ENCODE results near the gene ADARB2.

The ADARB2 gene

GRCh38 chr10:1213252-1214070 is 523.9 kb downstream of the ADARB2 start:
- no peak for TF ChIP-seq CTCF (conservative IDR thresholded peaks at IDR 0.05; ENCODE audit: low read depth)
- no peak overlapping the region for H3K27ac ChIP-seq
- ChIA-PET CTCF (no interaction called here), POLR2A (ENCODE audit: low non-redundant PET) (no interaction called here)
- DNase-seq (ENCODE audit: low spot score) = no peak

GRCh38 chr10:1212571-1213141 is 524.7 kb downstream of the ADARB2 start:
- no peak overlapping the region for H3K27ac ChIP-seq
- ChIA-PET CTCF (no interaction called here), POLR2A (ENCODE audit: low non-redundant PET) (no interaction called here)
- TF ChIP-seq CTCF (conservative IDR thresholded peaks at IDR 0.05; ENCODE audit: low read depth) = no peak
- no peak for DNase-seq (ENCODE audit: low spot score)

- H3K27ac ChIP-seq = no peak overlapping the region
- CTCF ChIA-PET = no interaction called here
- no peak for TF ChIP-seq CTCF (conservative IDR thresholded peaks at IDR 0.05; ENCODE audit: low read depth)
- POLR2A ChIA-PET (ENCODE audit: low non-redundant PET) = no interaction called here
- no peak for DNase-seq (ENCODE audit: low spot score)
Measured at GRCh38 chr10:1211844-1212570, 525.3 kb downstream of the ADARB2 start.

- CTCF ChIA-PET = no interaction called here
- no peak overlapping the region for H3K27ac ChIP-seq
Measured at GRCh38 chr10:1210667-1211066, 526.7 kb downstream of the ADARB2 start.

GRCh38 chr10:1209355-1209979 is 527.9 kb downstream of the ADARB2 start:
- H3K27ac ChIP-seq = no peak overlapping the region
- TF ChIP-seq CTCF (conservative IDR thresholded peaks at IDR 0.05; ENCODE audit: low read depth) = no peak
- DNase-seq (ENCODE audit: low spot score) = no peak
- ChIA-PET CTCF (no interaction called here), POLR2A (ENCODE audit: low non-redundant PET) (no interaction called here)

More at GRCh38 chr10:1210667-1211066, 526.7 kb downstream of the ADARB2 start:
- TF ChIP-seq CTCF (conservative IDR thresholded peaks at IDR 0.05; ENCODE audit: low read depth) = no peak
- DNase-seq (ENCODE audit: low spot score) = no peak
- POLR2A ChIA-PET (ENCODE audit: low non-redundant PET) = no interaction called here
